ENCODE data around the gene MAEL. TPM values are rescaled to one million over a fixed set of nuclear protein-coding genes. Genes with fewer than 3 reads are reported as not detected.

The MAEL gene
- total and polyA plus RNA-seq, 2 of the 8 experiments (the other 6 are each of a cell fraction or from before 2014, with no cell fraction given) = 0.03 TPM; not detected in 1

DNA sequence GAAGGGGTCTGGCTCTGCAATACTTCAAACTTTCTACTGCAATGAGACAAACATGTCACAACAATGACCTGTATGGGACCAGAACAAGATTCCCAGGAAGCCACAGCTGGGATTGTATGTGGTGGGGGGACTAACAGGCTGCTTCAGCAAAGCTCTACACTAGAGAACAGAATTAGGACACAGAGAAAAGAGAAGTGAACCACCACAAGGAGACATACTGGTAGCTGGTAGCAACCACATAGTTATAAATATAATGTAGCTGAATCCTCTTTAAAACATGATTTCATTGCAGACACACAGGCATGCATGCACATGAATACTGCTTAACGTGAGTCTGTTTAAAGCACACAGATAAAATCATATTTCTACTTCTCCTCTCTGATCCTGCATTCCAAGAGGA lies 10.3 kb upstream of the MAEL start:
- Histone ChIP-seq H2AFZ (ENCODE audit: low read length) (no peak overlapping the region), H3K79me2 (ENCODE audit: control insufficient read depth in 1 of 2, insufficient read depth in 2 of 2, low read length in 2 of 2) (no peaks in the 10 kb centered on the region), H3K9ac (replicated peaks in 1 of 4; ENCODE audit: extremely low read depth in 1 of 4, low read depth in 3 of 4, low read length in 3 of 4) (no peak overlapping the region), H3K4me3 (ENCODE audit: extremely low read depth in 1 of 4, insufficient read depth in 2 of 4, low read depth in 3 of 4, low read length in 4 of 4) (no peak overlapping the region), H3K14ac (ENCODE audit: insufficient read length) (no peak overlapping the region), H3K23ac (ENCODE audit: insufficient read length) (no peak overlapping the region), H3K4ac (replicated peaks; ENCODE audit: insufficient read length, low read depth, low read length) (no peak overlapping the region), H2BK20ac (ENCODE audit: low read length) (no peak overlapping the region), H2BK12ac (ENCODE audit: low read depth, low read length) (no peak overlapping the region), H2BK5ac (ENCODE audit: low read depth, low read length) (no peak overlapping the region), H3K18ac (ENCODE audit: extremely low read depth, low read length) (no peak overlapping the region), H4K5ac (ENCODE audit: insufficient read length, low read depth, low read length) (no peak overlapping the region), H2BK120ac (replicated peaks; ENCODE audit: low read depth, low read length) (no peak overlapping the region), H3K56ac (replicated peaks; ENCODE audit: insufficient read length, low read depth, low read length) (no peak overlapping the region), H4K8ac (ENCODE audit: extremely low read depth, insufficient read depth, low read length) (no peak overlapping the region), H4K20me1 (replicated peaks in 1 of 2; ENCODE audit: control insufficient read depth in 1 of 2, insufficient read depth in 2 of 2, low read length in 2 of 2) (peaks cover 2% of the 10 kb centered on the region in 2 experiments), H3K79me1 (ENCODE audit: low read depth, low read length) (no peaks in the 10 kb centered on the region), H3K9me3 (ENCODE audit: insufficient read depth in 2 of 2, low read depth in 1 of 2, low read length in 1 of 2) (no peaks in the 10 kb centered on the region), H3K36me3 (ENCODE audit: control insufficient read depth in 2 of 4, insufficient read depth in 4 of 4, low read length in 3 of 4) (no peaks in the 10 kb centered on the region), H3K27me3 (replicated peaks in 1 of 4; ENCODE audit: control insufficient read depth in 3 of 4, extremely low read depth in 1 of 4, insufficient read depth in 3 of 4, low read length in 3 of 4) (peaks cover 23 to 37% (median 33%) of the 10 kb centered on the region in 4 experiments), H2AK5ac (ENCODE audit: low read depth, low read length) (no peak overlapping the region), H4K91ac (replicated peaks; ENCODE audit: insufficient read length, low read length) (no peak overlapping the region), H3K27ac (ENCODE audit: low read depth, low read length) (no peak overlapping the region), H2BK15ac (ENCODE audit: low read length) (no peak overlapping the region), H3K23me2 (ENCODE audit: low read depth, low read length) (peaks cover 8% of the 10 kb centered on the region; the same call in 1 of the 2 replicates), H3K4me2 (ENCODE audit: insufficient read depth in 1 of 2, low read depth in 2 of 2, low read length in 2 of 2) (no peak overlapping the region), H3K4me1 (replicated peaks in 1 of 4; ENCODE audit: control insufficient read depth in 3 of 4, insufficient read depth in 4 of 4, low read length in 3 of 4) (peaks cover 0 to 2% (median 0%) of the 10 kb centered on the region in 4 experiments; a peak in 2 of 7 replicates)
- 73% methylated on average over 1 of the region's 1 CpG; no CpG with 5 or more reads in 1 of the 2 experiments for WGBS, 2 experiments (ENCODE audit: extremely low coverage in 1 of 2, insufficient coverage in 1 of 2, insufficient read length in 1 of 2, insufficient replicate concordance in 2 of 2, low coverage in 1 of 2, low lambda C conversion rate in 2 of 2, missing lambda C conversion rate in 1 of 2)
- FAIRE-seq = no peak
- no peak for DNase-seq (ENCODE audit: low read depth in 1 of 2, low spot score in 2 of 2)
- POLR2A ChIA-PET (ENCODE audit: partially characterized antibody) = interaction anchor here (1.8 kb wide), 1 partner anchor 241 kb away, joined by 4 read pairs; the partner anchor contains the start of gene POU2F1
- CTCF ChIA-PET (ENCODE audit: partially characterized antibody) = interaction anchor here (0.8 to 3.5 kb wide), 4 partner anchors 62 to 80 kb away, joined by 3 to 16 read pairs (median 4); no protein-coding TSS in a partner anchor
- TF ChIP-seq CEBPB (IDR thresholded peaks at IDR 0.05; ENCODE audit: low read depth, low read length) (no peak), CREB1 (IDR thresholded peaks at IDR 0.05) (no peak), RBBP5 (IDR thresholded peaks at IDR 0.05; ENCODE audit: borderline replicate concordance, low read depth, low read length) (no peak), CTBP2 (IDR thresholded peaks at IDR 0.05; ENCODE audit: borderline replicate concordance, insufficient read depth, insufficient read length, low read length) (no peak), SIRT6 (IDR thresholded peaks at IDR 0.05; ENCODE audit: low read length) (no peak), SUZ12 (IDR thresholded peaks at IDR 0.05; ENCODE audit: low read length) (no peak), RXRA (IDR thresholded peaks at IDR 0.05; ENCODE audit: insufficient read depth, low read depth, low read length) (no peak), PHF8 (conservative IDR thresholded peaks at IDR 0.05; ENCODE audit: low read depth, low read length) (no peak), BACH1 (IDR thresholded peaks at IDR 0.05; ENCODE audit: low read length) (no peak), TBP (IDR thresholded peaks at IDR 0.05; ENCODE audit: low read depth, low read length) (no peak), TAF7 (optimal IDR thresholded peaks at IDR 0.05; ENCODE audit: borderline replicate concordance, low read depth, low read length) (no peak), RNF2 (IDR thresholded peaks at IDR 0.05; ENCODE audit: borderline replicate concordance, low read depth, low read length, missing control alignments, poor library complexity, severe bottlenecking) (no peak)
- TF ChIP-seq, protein P1, sequence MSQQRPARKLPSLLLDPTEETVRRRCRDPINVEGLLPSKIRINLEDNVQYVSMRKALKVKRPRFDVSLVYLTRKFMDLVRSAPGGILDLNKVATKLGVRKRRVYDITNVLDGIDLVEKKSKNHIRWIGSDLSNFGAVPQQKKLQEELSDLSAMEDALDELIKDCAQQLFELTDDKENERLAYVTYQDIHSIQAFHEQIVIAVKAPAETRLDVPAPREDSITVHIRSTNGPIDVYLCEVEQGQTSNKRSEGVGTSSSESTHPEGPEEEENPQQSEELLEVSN (IDR thresholded peaks at IDR 0.05) = no peak

All from H1 (cell line).